Natural killer cell (primary cell): Measurements from ENCODE around the gene BSG. TPM values are rescaled to one million over a fixed set of nuclear protein-coding genes. Genes with fewer than 3 reads are reported as not detected.
A peak's percentile ranks its signal among the peaks of the same experiment; 100 is the strongest.

ENCODE experiments used
- ATAC-seq, 3 donors: fragments of 150-1000 bp in 2 of 3; fragments of 200-7000 bp in 1 of 3; cut with Tn5 transposase; 1 replicate in 1 of 3; 2 replicates in 2 of 3; pipeline ENCODE4 v1.10.0; 2021; ENCODE audit warnings: mild to moderate bottlenecking in 2 of 3, moderate library complexity in 2 of 3
- DNase-seq, 2 donors: peaks; one replicate each; pipeline versions ENCODE4 v3.0.0 to v3.0.0-alpha.2; 2013 to 2021; ENCODE audit warnings: mixed read lengths in 1 of 2
- H3K27ac ChIP-seq: one replicate; pipeline ENCODE4 v1.5.1; 2013; ENCODE audit warnings: mild to moderate bottlenecking, low read length
- H3K27me3 ChIP-seq: one replicate; pipeline ENCODE4 v1.6.1; 2013; ENCODE audit warnings: low read length; ENCODE audit not compliant: control insufficient read depth, insufficient read depth
- H3K36me3 ChIP-seq: one replicate; pipeline ENCODE4 v1.6.1; 2013; ENCODE audit warnings: low read length; ENCODE audit not compliant: control insufficient read depth, insufficient read depth
- H3K4me1 ChIP-seq: one replicate; pipeline ENCODE4 v1.6.1; 2013; ENCODE audit warnings: low read length; ENCODE audit not compliant: control insufficient read depth, insufficient read depth
- H3K4me3 ChIP-seq: one replicate; pipeline ENCODE4 v1.5.1; 2013; ENCODE audit warnings: low read length
- H3K9me3 ChIP-seq: one replicate; pipeline ENCODE4 v1.6.1; 2013; ENCODE audit warnings: low read length; ENCODE audit not compliant: control insufficient read depth, insufficient read depth
- H3K27ac Mint-ChIP-seq, 2 donors: one replicate each; pipeline ENCODE4 v1.8.0; 2022; ENCODE audit warnings: mild to moderate bottlenecking in 2 of 2, mixed read lengths in 2 of 2, moderate library complexity in 1 of 2
- H3K27me3 Mint-ChIP-seq, 2 donors: one replicate each; pipeline ENCODE4 v1.8.0; 2022; ENCODE audit warnings: low read depth in 2 of 2, mixed read lengths in 2 of 2
- H3K36me3 Mint-ChIP-seq: one replicate; pipeline ENCODE4 v1.8.0; 2022; ENCODE audit warnings: mixed read lengths
- H3K4me1 Mint-ChIP-seq, 2 donors: one replicate each; pipeline ENCODE4 v1.8.0; 2022; ENCODE audit warnings: mixed read lengths in 2 of 2
- H3K4me3 Mint-ChIP-seq: one replicate; pipeline ENCODE4 v1.8.0; 2022; ENCODE audit warnings: mild to moderate bottlenecking, moderate library complexity, mixed read lengths
- H3K9me3 Mint-ChIP-seq, 2 donors: one replicate each; pipeline ENCODE4 v1.8.0; 2022; ENCODE audit warnings: mixed read lengths in 2 of 2
- WGBS: methylation state at CpG from one replicate; pipeline ENCODE4 v1.1.7; 2013; ENCODE audit warnings: missing lambda C conversion rate; ENCODE audit not compliant: insufficient coverage; 5-methylcytosine and 5-hydroxymethylcytosine counted together
- intact Hi-C: fragments of 100-400 bp; cut with micrococcal nuclease; formaldehyde crosslinking; loops from one replicate; pipeline ENCODE4 v1.14.2; 2022
- total RNA-seq, 4 donors: library from RNA; stranded (reverse); fragments of 120-200 nt in 1 of 4; gene quantifications; one replicate each; pipeline versions ENCODE4 v1.2.3 to v1.2.4, GENCODE V29; 2013 to 2022
- TF ChIP-seq, protein P1 (sequence below): fragments of 200-600 bp; IDR thresholded peaks from one replicate; pipeline ENCODE4 v1.8.0; 2022; ENCODE audit warnings: antibody characterized with exemption

Gene BSG
- total RNA-seq, 3 donors from 2014 or later (not counting 1 experiment from before 2014, with no cell fraction given) = 229 to 248 (median 236) TPM

- intact Hi-C loops = loop anchor here (5.0 kb wide), 1 partner anchor 41 kb away; the partner anchor contains the start of gene BSG
- Histone ChIP-seq H3K27ac (peak overlapping the region; percentile 79), H3K4me3 (peak overlapping the region; percentile 78), H3K9me3 (no peaks in the 10 kb centered on the region), H3K4me1 (peaks cover 36% of the 10 kb centered on the region), H3K27me3 (no peaks in the 10 kb centered on the region), H3K36me3 (peaks cover 6% of the 10 kb centered on the region)
- H3K36me3 Mint-ChIP-seq = no peaks in the 10 kb centered on the region
- no peaks in the 10 kb centered on the region for H3K27me3 Mint-ChIP-seq
- DNase-seq = peak; percentile 95 to 98
- under 1% methylated on average over 103 of the region's 103 CpGs for WGBS
- TF ChIP-seq, protein P1, sequence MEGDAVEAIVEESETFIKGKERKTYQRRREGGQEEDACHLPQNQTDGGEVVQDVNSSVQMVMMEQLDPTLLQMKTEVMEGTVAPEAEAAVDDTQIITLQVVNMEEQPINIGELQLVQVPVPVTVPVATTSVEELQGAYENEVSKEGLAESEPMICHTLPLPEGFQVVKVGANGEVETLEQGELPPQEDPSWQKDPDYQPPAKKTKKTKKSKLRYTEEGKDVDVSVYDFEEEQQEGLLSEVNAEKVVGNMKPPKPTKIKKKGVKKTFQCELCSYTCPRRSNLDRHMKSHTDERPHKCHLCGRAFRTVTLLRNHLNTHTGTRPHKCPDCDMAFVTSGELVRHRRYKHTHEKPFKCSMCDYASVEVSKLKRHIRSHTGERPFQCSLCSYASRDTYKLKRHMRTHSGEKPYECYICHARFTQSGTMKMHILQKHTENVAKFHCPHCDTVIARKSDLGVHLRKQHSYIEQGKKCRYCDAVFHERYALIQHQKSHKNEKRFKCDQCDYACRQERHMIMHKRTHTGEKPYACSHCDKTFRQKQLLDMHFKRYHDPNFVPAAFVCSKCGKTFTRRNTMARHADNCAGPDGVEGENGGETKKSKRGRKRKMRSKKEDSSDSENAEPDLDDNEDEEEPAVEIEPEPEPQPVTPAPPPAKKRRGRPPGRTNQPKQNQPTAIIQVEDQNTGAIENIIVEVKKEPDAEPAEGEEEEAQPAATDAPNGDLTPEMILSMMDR = no peak
- H3K27ac Mint-ChIP-seq = peak overlapping the region; percentile 54 to 89
- peak overlapping the region; percentile 83 for H3K4me3 Mint-ChIP-seq
- ATAC-seq = peak; percentile 73 to 87 (median 77)
- no peaks in the 10 kb centered on the region for H3K9me3 Mint-ChIP-seq
- H3K4me1 Mint-ChIP-seq = peaks cover 12 to 18% of the 10 kb centered on the region in 2 donors
Measured at GRCh38 chr19:531009-531752, 41.2 kb upstream of the BSG start.

- DNase-seq = no peak
- peak; percentile 27 to 38 (median 33) for ATAC-seq
Measured at GRCh38 chr19:531753-532560, 40.4 kb upstream of the BSG start, which contains the start of gene CDC34. Gene CDC34 (plus strand): TSS chr19:531760. CDS start chr19:531932, 172 bp downstream.

DNA sequence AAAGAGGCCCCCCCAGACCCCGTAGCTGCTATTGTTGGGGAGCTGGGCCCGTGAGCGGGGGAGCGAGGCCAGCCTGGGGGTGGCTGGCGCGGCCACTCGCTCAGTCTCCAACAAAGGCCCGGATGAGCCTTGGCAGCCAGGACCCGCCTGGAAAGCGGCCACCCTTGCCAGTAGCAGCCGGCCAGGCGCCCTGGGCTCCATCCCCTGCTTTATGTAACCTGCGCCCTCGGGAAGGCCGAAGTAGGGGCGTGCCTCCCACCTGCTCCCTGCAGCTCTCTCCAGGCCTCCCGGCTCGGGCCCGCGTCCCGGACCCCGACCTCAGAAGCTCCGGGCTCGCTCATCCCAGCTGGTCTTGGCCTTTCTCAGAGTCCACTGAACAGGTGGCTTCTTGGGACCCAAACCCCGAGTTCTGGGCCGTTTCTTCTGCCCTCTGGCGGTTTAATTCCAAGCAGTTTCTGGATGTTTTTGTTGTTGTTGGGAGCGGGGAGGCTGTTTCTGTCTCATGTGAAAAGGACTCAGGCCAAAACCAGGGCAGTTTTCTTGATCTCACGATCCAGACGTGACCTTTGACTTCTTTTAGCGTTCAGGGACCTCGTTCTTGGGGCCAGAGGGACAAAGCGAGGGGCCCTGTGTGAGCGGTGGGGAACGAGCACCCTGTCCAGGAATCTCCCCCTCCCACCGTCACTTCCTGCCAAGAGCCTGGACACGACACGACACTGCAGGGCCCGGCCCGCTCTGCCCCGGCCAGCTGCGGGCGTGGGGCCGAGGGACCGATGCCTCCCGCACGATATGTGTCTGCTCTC, 39.6 kb upstream of the BSG start:
- Histone ChIP-seq H3K27me3 (no peaks in the 10 kb centered on the region), H3K36me3 (peaks cover 18% of the 10 kb centered on the region), H3K9me3 (no peaks in the 10 kb centered on the region), H3K27ac (peak overlapping the region; percentile 70), H3K4me3 (peak overlapping the region; percentile 78), H3K4me1 (peaks cover 36% of the 10 kb centered on the region)
- ATAC-seq = peak in 2 of 3 donors; percentile 17 to 24
- peak overlapping the region; percentile 85 to 89 for H3K27ac Mint-ChIP-seq
- H3K4me1 Mint-ChIP-seq = peaks cover 12 to 18% of the 10 kb centered on the region in 2 donors
- intact Hi-C loops = loop anchor here (2.0 to 5.0 kb wide), 2 partner anchors 22 to 40 kb away; partner anchors contain the start of gene BSG
- no peaks in the 10 kb centered on the region for H3K27me3 Mint-ChIP-seq
- H3K36me3 Mint-ChIP-seq = no peaks in the 10 kb centered on the region
- peak in 1 of 2 donors; percentile 76 for DNase-seq
- WGBS = 1% methylated on average over 47 of the region's 47 CpGs
- TF ChIP-seq, protein P1 = peak; percentile 32
- H3K9me3 Mint-ChIP-seq = no peaks in the 10 kb centered on the region
- peak overlapping the region; percentile 89 for H3K4me3 Mint-ChIP-seq

More at GRCh38 chr19:531753-532560, 40.4 kb upstream of the BSG start, which contains the start of gene CDC34:
- Histone ChIP-seq H3K36me3 (peaks cover 14% of the 10 kb centered on the region), H3K9me3 (no peaks in the 10 kb centered on the region), H3K27me3 (no peaks in the 10 kb centered on the region), H3K27ac (peak within 1 kb of the TSS; percentile 79), H3K4me1 (peaks cover 36% of the 10 kb centered on the region), H3K4me3 (peak within 1 kb of the TSS; percentile 78)
- H3K4me3 Mint-ChIP-seq = peak within 1 kb of the TSS; percentile 89
- peaks cover 12 to 18% of the 10 kb centered on the region in 2 donors for H3K4me1 Mint-ChIP-seq
- no peaks in the 10 kb centered on the region for H3K9me3 Mint-ChIP-seq
- peak within 1 kb of the TSS; percentile 85 to 89 for H3K27ac Mint-ChIP-seq
- no peaks in the 10 kb centered on the region for H3K27me3 Mint-ChIP-seq
- TF ChIP-seq, protein P1 = no peak
- intact Hi-C loops = loop anchor here (2.0 to 5.0 kb wide), 2 partner anchors 21 to 40 kb away; partner anchors contain the start of gene BSG
- no peaks in the 10 kb centered on the region for H3K36me3 Mint-ChIP-seq
- under 1% methylated on average over 84 of the region's 84 CpGs for WGBS
